Keratinocyte (primary cell): ENCODE data around the gene MDFI. TPM values are rescaled to one million over a fixed set of nuclear protein-coding genes. Genes with fewer than 3 reads are reported as not detected.

Experiments
- DNase-seq: peaks from one replicate; pipeline ENCODE4 v3.0.0-alpha.2; 2011; ENCODE audit warnings: low read depth, missing footprints, low spot score
- FAIRE-seq: peaks from 2 replicates; lab custom pipeline; 2011; peaks lifted over from hg19 to GRCh38; lab: Jason Lieb, UNC
- H2AFZ ChIP-seq: 2 replicates; pipeline ENCODE4 v1.6.0; 2012; ENCODE audit warnings: low read length, control low read depth, inconsistent platforms; ENCODE audit not compliant: control insufficient read depth
- H3K27ac ChIP-seq: 2 replicates; pipeline ENCODE4 v1.5.1; 2011; ENCODE audit warnings: low read length; ENCODE audit not compliant: control insufficient read depth, insufficient read depth
- H3K27me3 ChIP-seq: 3 replicates; pipeline ENCODE4 v1.6.0; 2011; ENCODE audit warnings: low read length; ENCODE audit not compliant: control insufficient read depth, insufficient read depth; ENCODE audit errors: extremely low read depth
- H3K36me3 ChIP-seq, 2 experiments: 2 replicates in 1 of 2; 3 replicates in 1 of 2; pipeline ENCODE4 v1.5.1; 2011; ENCODE audit warnings: low read length in 2 of 2, mild to moderate bottlenecking in 1 of 2; ENCODE audit not compliant: control insufficient read depth in 2 of 2, insufficient read depth in 2 of 2; ENCODE audit errors: extremely low read depth in 1 of 2
- H3K4me1 ChIP-seq: 3 replicates; pipeline ENCODE4 v1.5.1; 2011; ENCODE audit warnings: low read length; ENCODE audit not compliant: control insufficient read depth, insufficient read depth; ENCODE audit errors: extremely low read depth
- H3K4me2 ChIP-seq: 3 replicates; pipeline ENCODE4 v1.6.0; 2011; ENCODE audit warnings: low read depth, low read length; ENCODE audit not compliant: control insufficient read depth, insufficient read depth; ENCODE audit errors: extremely low read depth
- H3K4me3 ChIP-seq, 3 experiments: fragments of 200-600 bp in 1 of 3; sonication (generic) in 1 of 3; 2 replicates in 2 of 3; 3 replicates in 1 of 3; pipeline ENCODE4 v1.5.1; 2011 to 2016; ENCODE audit warnings: low read length in 3 of 3, mild to moderate bottlenecking in 3 of 3, control low read depth in 2 of 3, inconsistent platforms in 1 of 3, low read depth in 1 of 3, mixed read lengths in 1 of 3, mixed run types in 1 of 3, moderate library complexity in 1 of 3; ENCODE audit not compliant: control insufficient read depth in 2 of 3, insufficient read depth in 2 of 3; ENCODE audit errors: extremely low read depth in 1 of 3
- H3K79me2 ChIP-seq: 2 replicates; pipeline ENCODE4 v1.6.0; 2012; ENCODE audit warnings: low read length; ENCODE audit not compliant: control insufficient read depth, insufficient read depth
- H3K9ac ChIP-seq: 3 replicates; pipeline ENCODE4 v1.6.0; 2011; ENCODE audit warnings: low read length; ENCODE audit not compliant: control insufficient read depth, insufficient read depth; ENCODE audit errors: extremely low read depth
- H3K9me1 ChIP-seq: 3 replicates; pipeline ENCODE4 v1.6.0; 2011; ENCODE audit warnings: low read length; ENCODE audit not compliant: control insufficient read depth, insufficient read depth; ENCODE audit errors: extremely low read depth
- H3K9me3 ChIP-seq: 2 replicates; pipeline ENCODE4 v1.5.1; 2012; ENCODE audit warnings: low read depth, low read length; ENCODE audit not compliant: control insufficient read depth
- H4K20me1 ChIP-seq: 3 replicates; pipeline ENCODE4 v1.6.0; 2011; ENCODE audit warnings: low read length; ENCODE audit not compliant: control insufficient read depth, insufficient read depth; ENCODE audit errors: extremely low read depth
- EZH2 ChIP-seq: IDR thresholded peaks from one replicate; pipeline ENCODE4 v1.6.1; 2012; ENCODE audit warnings: inconsistent platforms, mild to moderate bottlenecking, low read length, moderate library complexity
- dilution Hi-C: fragments of 300-500 bp; cut with MboI; formaldehyde crosslinking; loops from one replicate; pipeline ENCODE4 v1.7.0; 2020; ENCODE audit warnings: low sequenced_read_pairs; ENCODE audit not compliant: extremely low pct_ligation_motif_present
- polyA plus RNA-seq, 5 experiments: library from polyadenylated mRNA; depleted of rRNA in 3 of 5; stranded (reverse) in 3 of 5; stranded (forward) in 1 of 5; unstranded in 1 of 5; fragments of >200 nt; gene quantifications; 1 replicate in 1 of 5; 2 replicates in 3 of 5; 3 replicates in 1 of 5; pipeline versions ENCODE4 v1.2.1 to v1.2.3, GENCODE V29; 2011 to 2012; ENCODE audit warnings: missing spikeins in 2 of 5, low read depth in 1 of 5, low replicate concordance in 1 of 5
- TF ChIP-seq, protein P1 (sequence below), 3 experiments: IDR thresholded peaks in 1 of 3; conservative IDR thresholded peaks in 1 of 3; optimal IDR thresholded peaks in 1 of 3; 2 replicates in 2 of 3; 3 replicates in 1 of 3; pipeline versions ENCODE3 to v1.5.1; 2011; ENCODE audit warnings: low read length in 3 of 3, mild to moderate bottlenecking in 3 of 3, moderate library complexity in 2 of 3, control low read depth in 1 of 3, inconsistent platforms in 1 of 3; ENCODE audit not compliant: insufficient read depth in 2 of 3; ENCODE audit errors: extremely low read depth in 1 of 3

The MDFI gene
- polyA plus RNA-seq, 1 donor (not counting 4 experiments of a cell fraction or from before 2014, with no cell fraction given) = 60.1 TPM

DNA sequence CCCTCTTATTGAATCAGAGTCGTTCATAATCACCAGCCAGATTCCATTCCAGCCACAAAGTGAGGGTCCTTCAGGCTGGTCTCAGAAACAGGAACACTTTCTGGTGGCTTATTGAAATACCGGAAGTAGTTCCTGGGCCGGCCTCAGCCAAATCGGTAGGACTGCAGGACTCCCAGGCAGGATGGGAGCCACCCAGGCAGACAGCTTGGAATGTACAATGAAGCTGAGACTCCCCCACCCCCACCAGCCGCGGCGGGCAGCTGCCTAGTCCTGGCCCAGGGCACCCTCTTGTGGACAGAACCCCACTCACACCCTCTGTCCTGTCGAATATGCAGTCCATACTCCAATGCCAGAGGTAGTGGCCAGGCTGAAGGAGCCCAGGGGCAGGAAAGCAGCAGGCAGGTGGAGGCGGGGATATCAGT, 43.8 kb downstream of the MDFI start:
- Histone ChIP-seq H3K9me3 (no peaks in the 10 kb centered on the region), H3K9me1 (no peaks in the 10 kb centered on the region), H3K36me3 (peaks cover 0 to 2% of the 10 kb centered on the region in 2 experiments), H3K4me2 (no peak overlapping the region), H3K4me1 (peaks cover 2% of the 10 kb centered on the region), H3K4me3 (no peak overlapping the region), H2AFZ (peak overlapping the region; percentile 38), H3K27ac (no peak overlapping the region), H3K9ac (no peak overlapping the region), H4K20me1 (no peaks in the 10 kb centered on the region), H3K79me2 (no peaks in the 10 kb centered on the region), H3K27me3 (no peaks in the 10 kb centered on the region)
- peak; percentile 44 for DNase-seq
- peak; percentile 74 for FAIRE-seq
- no peak for TF ChIP-seq EZH2
- TF ChIP-seq, protein P1, sequence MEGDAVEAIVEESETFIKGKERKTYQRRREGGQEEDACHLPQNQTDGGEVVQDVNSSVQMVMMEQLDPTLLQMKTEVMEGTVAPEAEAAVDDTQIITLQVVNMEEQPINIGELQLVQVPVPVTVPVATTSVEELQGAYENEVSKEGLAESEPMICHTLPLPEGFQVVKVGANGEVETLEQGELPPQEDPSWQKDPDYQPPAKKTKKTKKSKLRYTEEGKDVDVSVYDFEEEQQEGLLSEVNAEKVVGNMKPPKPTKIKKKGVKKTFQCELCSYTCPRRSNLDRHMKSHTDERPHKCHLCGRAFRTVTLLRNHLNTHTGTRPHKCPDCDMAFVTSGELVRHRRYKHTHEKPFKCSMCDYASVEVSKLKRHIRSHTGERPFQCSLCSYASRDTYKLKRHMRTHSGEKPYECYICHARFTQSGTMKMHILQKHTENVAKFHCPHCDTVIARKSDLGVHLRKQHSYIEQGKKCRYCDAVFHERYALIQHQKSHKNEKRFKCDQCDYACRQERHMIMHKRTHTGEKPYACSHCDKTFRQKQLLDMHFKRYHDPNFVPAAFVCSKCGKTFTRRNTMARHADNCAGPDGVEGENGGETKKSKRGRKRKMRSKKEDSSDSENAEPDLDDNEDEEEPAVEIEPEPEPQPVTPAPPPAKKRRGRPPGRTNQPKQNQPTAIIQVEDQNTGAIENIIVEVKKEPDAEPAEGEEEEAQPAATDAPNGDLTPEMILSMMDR (optimal IDR thresholded peaks at IDR 0.05 in 1 of 3, IDR thresholded peaks at IDR 0.05 in 1 of 3, conservative IDR thresholded peaks at IDR 0.05 in 1 of 3; ENCODE audit: extremely low read depth in 1 of 3, insufficient read depth in 2 of 3, low read length in 3 of 3) = peak; percentile 87 to 97 (median 89)
- dilution Hi-C loops = no loop called here

DNA sequence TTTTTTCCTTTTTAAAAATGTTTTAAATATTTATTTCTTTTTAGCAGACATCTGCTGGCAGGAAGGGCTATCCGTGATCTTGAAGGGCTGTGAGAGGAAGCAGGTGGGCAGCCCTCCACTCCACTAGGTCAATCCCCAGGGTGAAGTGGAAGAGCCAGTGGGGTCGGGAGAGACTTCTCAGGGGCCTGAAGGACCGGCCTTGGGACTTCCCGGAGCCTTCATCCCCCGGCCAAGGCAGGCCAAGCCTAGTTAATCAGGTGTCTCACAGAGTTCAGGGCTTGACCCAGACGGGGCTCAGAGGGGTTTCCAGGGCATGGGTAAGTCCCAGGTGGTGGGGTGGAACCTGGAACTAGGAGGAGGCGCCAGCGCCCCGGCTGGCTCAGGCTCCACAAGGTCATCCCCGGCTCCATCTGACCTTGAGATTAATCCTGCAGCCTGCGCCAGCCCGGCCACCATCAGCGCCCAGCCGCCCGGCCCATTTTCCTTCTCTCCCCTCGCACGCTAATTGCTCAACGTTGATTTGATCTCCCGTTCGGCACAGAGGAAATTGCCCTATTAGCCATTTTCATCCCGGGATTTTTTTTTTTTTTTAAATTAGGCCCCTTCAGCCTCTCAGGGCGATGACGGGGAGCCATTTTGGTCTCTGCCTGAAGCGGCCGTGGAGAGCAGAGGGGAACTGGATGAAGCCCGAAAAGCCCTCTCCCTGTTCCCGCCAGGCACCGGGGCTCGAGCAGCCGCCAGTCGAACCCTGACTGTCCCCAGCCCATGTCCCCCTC, 44.4 kb downstream of the MDFI start:
- Histone ChIP-seq H3K27ac (no peak overlapping the region), H3K27me3 (no peaks in the 10 kb centered on the region)

More for the DNA sequence above, 44.4 kb downstream of the MDFI start:
- Histone ChIP-seq H2AFZ (peak overlapping the region; percentile 77), H3K4me2 (peak overlapping the region; percentile 64), H4K20me1 (no peaks in the 10 kb centered on the region), H3K9me3 (no peaks in the 10 kb centered on the region), H3K9me1 (no peaks in the 10 kb centered on the region), H3K4me3 (peak overlapping the region in 1 of 3 experiments; percentile 56), H3K36me3 (peaks cover 0 to 2% of the 10 kb centered on the region in 2 experiments), H3K4me1 (peaks cover 2% of the 10 kb centered on the region), H3K9ac (peak overlapping the region; percentile 54), H3K79me2 (no peaks in the 10 kb centered on the region)
- DNase-seq (no peak), FAIRE-seq (no peak)
- TF ChIP-seq, protein P1 (optimal IDR thresholded peaks at IDR 0.05 in 1 of 3, IDR thresholded peaks at IDR 0.05 in 1 of 3, conservative IDR thresholded peaks at IDR 0.05 in 1 of 3; ENCODE audit: extremely low read depth in 1 of 3, insufficient read depth in 2 of 3, low read length in 3 of 3) = no peak
- TF ChIP-seq EZH2 = no peak
- dilution Hi-C loops = no loop called here
